GM18519 (cell line): ENCODE results near the gene NBEAL2.

Source experiments
- ATAC-seq: cut with Tn5 transposase; IDR thresholded peaks from one replicate; pipeline ENCODE4 v1.9.1; 2021; ENCODE audit warnings: mild to moderate bottlenecking, moderate library complexity; ENCODE audit not compliant: unreplicated experiment, low FRiP score

The NBEAL2 gene

GRCh38 chr3:46997453-46998091, 18.1 kb downstream of the NBEAL2 start:
- no peak for ATAC-seq

DNA sequence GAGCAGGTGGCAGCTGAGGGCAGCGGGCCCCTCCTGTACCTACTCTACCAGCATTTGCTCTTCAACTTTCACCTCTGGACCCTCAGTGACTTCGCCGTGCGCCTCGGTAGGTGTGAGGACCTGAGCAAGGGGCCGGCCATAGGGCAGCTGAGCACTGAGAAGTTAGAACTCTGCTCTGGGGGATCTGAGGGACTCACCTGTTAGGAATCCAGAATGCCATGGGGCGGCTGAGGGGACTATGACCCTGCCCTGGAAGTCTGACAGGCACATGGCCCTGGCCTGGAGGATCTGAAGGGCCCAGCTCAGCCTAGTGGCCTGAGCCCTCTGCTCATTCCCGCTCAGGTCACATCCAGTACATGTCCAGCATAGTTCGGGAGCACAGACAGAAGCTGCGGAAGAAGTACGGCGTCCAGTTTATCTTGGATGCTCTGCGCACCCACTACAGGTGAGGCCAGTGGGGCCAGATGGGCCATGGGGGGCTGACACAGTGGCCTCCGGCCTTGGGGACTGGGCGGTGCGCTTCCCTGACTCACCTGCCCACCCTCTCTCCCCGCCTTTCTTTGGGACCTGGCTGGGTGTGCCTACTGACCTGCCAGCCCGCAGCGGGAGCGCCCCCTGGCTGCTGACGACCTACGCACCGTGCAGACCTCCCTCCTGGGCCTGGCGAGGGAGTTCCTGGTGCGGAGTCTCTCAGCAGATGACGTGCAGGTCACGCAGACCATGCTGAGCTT, 18.8 kb downstream of the NBEAL2 start:
- no peak for ATAC-seq

DNA sequence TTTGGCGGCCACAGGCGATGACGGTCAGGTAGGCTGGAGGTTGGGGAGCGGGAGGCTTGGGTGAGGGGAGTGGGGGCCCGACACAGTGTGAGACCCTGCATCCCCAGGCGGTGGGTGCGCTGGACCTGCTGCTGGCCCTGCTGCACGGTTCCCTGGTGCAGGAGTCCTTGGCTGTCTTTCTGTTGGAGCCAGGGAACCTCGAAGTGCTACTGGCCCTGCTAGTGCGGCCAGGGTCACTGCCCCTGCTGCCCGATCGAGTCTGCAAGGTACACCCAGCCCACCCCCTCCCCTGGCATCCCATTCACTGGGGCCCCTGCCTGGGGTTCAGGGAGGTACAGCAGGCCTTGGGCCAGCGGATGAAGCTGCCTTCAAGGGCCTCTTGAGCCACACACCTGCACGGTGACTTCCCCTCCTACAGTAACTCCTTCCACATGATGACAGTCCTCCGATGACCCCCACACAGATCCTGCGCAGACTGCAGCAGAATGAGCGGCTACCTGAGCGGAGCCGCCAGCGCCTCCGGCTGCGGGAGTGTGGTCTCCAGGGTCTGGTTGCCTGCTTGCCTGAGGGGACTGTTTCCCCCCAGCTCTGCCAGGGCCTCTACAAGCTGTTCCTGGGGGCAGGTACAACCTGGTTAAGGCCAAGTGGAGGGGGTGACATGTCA, 19.5 kb downstream of the NBEAL2 start:
- no peak for ATAC-seq

GRCh38 chr3:46999516-47000197, 20.2 kb downstream of the NBEAL2 start:
- no peak for ATAC-seq

- ATAC-seq: no peak
These were observed 20.8 kb downstream of the NBEAL2 start for GRCh38 chr3:47000198-47000815.

DNA sequence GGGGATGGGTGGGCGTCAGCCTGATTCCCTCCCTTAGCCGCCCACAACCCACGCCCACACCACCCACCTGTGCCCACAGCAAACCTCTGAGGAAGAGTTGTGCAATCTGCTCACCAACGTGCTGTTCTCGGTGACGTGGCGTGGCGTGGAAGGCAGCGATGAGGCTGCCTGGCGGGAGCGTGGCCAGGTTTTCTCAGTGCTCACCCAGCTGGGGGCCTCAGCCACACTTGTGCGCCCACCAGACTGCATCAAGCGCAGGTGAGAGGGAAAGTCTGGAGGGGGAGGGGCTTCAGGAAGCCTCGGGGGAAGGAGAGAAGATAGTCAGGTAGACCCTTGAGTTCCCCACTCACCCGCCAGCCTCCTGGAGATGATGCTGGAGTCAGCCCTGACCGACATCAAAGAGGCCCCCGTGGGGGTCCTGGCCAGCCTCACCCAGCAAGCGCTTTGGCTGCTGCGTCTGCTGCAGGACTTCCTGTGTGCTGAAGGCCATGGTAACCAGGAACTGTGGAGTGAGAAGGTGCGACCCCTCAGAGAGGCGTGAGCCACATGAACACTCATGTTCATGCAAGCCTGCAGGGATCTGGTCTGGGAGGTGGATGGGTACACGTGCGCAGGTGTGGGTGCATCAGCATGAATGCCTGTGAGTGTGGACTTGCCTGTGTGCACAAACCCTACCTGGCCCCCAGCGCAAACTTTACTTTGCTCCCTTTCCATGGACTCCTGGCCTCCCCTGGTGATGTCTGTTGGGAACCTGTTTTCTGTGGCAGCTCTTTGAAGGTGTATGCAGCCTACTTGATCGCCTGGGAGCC, 21.7 kb downstream of the NBEAL2 start:
- ATAC-seq: no peak

- ATAC-seq: no peak
These were observed 22.3 kb downstream of the NBEAL2 start for GRCh38 chr3:47001731-47002170.

GRCh38 chr3:47002171-47003055, 22.9 kb downstream of the NBEAL2 start:
- ATAC-seq: no peak

DNA sequence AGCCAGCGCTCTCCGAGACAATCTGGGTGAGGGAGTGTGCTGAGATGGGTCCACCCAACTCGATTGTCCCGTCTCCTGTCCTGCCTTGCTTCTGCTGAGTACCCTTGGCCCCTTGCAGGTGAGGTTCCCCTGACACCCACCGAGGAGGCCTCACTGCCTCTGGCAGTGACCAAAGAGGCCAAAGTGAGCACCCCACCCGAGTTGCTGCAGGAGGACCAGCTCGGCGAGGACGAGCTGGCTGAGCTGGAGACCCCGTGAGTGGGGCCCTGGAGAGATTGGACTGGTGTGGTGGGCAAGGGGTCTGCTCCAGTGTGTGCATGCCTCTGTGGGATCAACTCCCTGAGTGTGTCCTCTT, 23.6 kb downstream of the NBEAL2 start:
- no peak for ATAC-seq

DNA sequence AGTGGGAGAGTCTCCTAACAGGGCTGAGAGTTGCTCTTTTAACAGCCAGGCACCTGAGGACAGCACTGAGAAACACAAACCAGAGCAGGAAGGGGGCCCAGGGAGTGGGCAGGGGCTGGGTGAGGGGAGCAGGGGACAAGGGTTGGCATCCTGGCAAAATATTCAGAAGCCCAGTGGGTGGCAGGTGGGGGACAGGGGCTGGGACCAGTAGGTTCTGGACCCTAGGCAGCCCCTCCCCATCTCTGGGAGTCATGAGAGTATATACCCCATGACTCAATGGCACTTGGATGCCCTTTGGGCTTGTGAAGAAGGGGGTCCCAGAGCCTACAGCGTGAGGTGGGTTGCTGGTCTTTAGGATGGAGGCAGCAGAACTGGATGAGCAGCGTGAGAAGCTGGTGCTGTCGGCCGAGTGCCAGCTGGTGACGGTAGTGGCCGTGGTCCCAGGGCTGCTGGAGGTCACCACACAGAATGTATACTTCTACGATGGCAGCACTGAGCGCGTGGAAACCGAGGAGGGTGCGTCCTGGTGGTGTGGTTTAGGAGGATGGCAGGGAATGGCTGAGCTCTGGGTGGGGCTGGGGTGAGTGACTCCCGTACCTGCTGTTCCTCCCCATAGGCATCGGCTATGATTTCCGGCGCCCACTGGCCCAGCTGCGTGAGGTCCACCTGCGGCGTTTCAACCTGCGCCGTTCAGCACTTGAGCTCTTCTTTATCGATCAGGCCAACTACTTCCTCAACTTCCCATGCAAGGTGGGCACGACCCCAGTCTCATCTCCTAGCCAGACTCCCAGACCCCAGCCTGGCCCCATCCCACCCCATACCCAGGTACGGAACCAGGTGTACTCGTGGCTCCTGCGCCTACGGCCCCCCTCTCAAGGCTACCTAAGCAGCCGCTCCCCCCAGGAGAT, 24.2 kb downstream of the NBEAL2 start:
- ATAC-seq: no peak

DNA sequence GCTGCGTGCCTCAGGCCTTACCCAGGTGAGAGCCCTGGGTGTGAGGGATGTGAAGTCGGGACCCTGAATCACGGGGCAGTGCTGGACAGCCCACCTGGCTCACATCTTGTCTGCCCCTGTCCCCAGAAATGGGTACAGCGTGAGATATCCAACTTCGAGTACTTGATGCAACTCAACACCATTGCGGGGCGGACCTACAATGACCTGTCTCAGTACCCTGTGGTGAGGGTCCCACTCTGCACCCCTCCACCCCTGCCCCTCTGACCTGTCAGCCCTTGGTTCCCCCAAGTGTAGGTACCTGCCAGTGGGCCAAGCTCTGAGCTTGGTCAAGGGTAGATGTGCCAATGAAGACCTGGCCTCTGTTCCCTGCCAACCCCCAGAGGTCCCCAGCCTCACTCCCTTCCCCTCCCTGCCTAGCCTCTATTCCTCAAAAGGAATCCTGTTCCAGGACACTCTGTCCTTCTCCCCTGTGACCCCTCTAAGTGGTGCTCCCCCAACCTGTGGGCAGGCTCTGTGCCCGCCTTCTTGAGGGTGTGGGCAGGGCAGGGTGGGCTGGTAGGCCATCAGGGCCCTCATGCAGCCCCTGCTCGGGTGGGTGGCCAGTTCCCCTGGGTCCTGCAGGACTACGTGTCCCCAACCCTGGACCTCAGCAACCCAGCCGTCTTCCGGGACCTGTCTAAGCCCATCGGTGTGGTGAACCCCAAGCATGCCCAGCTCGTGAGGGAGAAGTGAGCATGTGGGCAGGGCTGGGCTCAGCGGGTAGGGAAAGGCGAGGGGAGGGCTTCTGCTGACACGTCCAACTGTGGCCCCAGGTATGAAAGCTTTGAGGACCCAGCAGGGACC, 25.1 kb downstream of the NBEAL2 start:
- no peak for ATAC-seq

DNA sequence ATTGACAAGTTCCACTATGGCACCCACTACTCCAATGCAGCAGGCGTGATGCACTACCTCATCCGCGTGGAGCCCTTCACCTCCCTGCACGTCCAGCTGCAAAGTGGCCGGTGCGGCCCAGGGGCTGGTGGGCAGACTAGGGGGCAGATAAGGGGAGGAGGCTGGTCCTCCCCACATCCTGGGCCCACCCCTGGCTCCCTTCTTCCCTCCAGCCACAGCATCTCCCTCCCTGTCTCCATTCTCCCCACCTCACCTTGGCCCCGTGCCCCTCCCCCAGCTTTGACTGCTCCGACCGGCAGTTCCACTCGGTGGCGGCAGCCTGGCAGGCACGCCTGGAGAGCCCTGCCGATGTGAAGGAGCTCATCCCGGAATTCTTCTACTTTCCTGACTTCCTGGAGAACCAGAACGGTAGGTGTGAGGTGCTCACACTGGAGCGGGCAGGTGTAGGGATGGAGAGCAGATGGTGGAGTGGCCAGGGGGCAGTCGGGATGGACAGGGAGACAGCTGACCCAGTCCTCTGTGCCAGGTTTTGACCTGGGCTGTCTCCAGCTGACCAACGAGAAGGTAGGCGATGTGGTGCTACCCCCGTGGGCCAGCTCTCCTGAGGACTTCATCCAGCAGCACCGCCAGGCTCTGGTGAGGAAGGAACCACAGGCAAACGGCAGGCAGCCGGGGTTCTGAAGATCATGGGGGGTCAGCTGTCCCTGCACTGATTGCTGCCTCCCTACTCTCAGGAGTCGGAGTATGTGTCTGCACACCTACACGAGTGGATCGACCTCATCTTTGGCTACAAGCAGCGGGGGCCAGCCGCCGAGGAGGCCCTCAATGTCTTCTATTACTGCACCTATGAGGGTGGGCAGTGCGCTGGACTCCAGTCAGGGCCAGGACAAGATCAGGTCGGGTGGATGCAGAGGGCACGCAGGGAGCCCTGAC, 26.0 kb downstream of the NBEAL2 start:
- ATAC-seq: no peak

GRCh38 chr3:47006145-47006651, 26.7 kb downstream of the NBEAL2 start:
- ATAC-seq: no peak

DNA sequence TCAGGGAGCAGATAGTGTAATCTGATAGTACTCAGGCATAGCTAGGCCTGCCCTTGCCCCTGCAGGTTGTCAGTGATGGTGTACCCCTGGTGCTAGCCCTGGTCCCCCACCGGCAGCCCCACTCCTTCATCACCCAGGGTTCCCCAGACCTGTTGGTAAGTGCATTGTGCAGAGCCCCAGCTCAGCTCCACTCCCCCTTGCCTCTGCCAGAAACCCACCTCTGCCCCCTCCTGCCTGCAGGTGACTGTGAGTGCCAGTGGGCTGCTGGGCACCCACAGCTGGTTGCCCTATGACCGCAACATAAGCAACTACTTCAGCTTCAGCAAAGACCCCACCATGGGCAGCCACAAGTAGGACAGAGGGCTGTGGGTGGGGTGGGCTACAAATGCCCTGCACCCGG, 27.5 kb downstream of the NBEAL2 start:
- no peak for ATAC-seq

DNA sequence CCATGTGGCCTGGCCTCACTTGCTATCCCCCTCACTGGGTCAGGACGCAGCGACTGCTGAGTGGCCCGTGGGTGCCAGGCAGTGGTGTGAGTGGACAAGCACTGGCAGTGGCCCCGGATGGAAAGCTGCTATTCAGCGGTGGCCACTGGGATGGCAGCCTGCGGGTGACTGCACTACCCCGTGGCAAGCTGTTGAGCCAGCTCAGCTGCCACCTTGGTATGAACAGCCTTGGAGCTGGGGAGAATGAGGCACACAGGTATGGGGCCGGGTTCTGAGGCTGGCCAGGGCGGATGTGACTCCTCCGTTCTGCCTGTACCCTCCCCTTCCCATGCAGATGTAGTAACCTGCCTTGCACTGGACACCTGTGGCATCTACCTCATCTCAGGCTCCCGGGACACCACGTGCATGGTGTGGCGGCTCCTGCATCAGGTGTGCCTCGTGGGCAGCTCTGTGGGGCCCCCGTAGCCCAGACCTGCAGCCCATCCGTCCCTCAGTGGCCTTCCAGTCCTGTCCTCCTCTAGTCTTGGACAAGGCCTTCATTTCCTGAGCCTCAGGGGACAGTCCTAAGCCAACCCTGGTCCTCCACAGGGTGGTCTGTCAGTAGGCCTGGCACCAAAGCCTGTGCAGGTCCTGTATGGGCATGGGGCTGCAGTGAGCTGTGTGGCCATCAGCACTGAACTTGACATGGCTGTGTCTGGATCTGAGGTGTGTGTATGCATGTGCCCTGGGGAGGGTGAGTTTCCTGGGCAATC, 28.2 kb downstream of the NBEAL2 start:
- no peak for ATAC-seq
